ENCODE results near the gene SSC5D.
A peak's percentile ranks its signal among the peaks of the same experiment; 100 is the strongest.

- TF ChIP-seq YY1 (IDR thresholded peaks at IDR 0.05; ENCODE audit: low read depth) (no peak), MAX (IDR thresholded peaks at IDR 0.05) (peak; percentile 59; the same call in 1 of the 2 replicates), EP300 (IDR thresholded peaks at IDR 0.05; ENCODE audit: borderline replicate concordance) (no peak), CEBPB (IDR thresholded peaks at IDR 0.05) (no peak), USF1 (IDR thresholded peaks at IDR 0.05) (no peak), TAF1 (IDR thresholded peaks at IDR 0.05; ENCODE audit: low read depth) (no peak)
Observed at GRCh38 chr19:55486971-55487923, 989 bp upstream of the SSC5D start.

Data from Ishikawa (cell line).